ENCODE measurements around the gene MISP. TPM values are rescaled to one million over a fixed set of nuclear protein-coding genes. Genes with fewer than 3 reads are reported as not detected.

The MISP gene
- total and polyA plus RNA-seq, 2 of the 4 experiments (the other 2 are of a cell fraction) = not detected

DNA sequence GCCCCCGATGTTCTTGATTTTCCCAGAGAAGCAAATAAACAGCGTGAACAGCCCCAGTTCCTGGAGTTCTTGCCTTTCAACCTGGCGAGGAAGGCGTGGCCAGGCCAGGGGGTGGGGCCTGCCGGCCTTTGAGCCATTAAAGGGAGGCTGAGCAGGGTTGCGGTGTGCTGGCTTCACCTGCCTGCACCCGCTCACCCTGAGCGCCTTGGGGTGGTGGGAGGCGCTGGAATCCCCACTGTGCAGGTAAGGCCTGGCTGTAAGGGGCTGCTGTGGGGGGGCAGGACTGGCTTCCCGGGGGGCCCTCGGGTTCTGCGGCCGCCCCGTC, 2.7 kb upstream of the MISP start:
- 92% methylated on average over 6 of the region's 14 CpGs; no CpG with 5 or more reads in 1 of the 2 experiments for WGBS, 2 experiments (ENCODE audit: extremely low coverage in 2 of 2, insufficient read length in 1 of 2)
- POLR2A ChIA-PET (ENCODE audit: unreplicated experiment) = no interaction called here
- CTCF ChIA-PET = no interaction called here
- Histone ChIP-seq H3K14ac (replicated peaks; ENCODE audit: low read depth, low read length) (no peak overlapping the region), H2BK120ac (ENCODE audit: low read depth, low read length) (no peak overlapping the region), H4K5ac (ENCODE audit: low read depth, low read length) (no peak overlapping the region), H3K27me3 (ENCODE audit: control insufficient read depth, insufficient read depth, low read length) (no peaks in the 10 kb centered on the region), H3K4me3 (ENCODE audit: insufficient read depth, low read depth, low read length) (no peak overlapping the region), H4K20me1 (ENCODE audit: insufficient read depth, low read length) (0 out of 2 replicates have a peak, but pooled peaks cover 3% of the 10 kb centered on the region), H3K9ac (ENCODE audit: low read depth, low read length) (no peak overlapping the region), H2AK9ac (replicated peaks; ENCODE audit: low read depth, low read length, poor library complexity) (no peak overlapping the region), H3K56ac (ENCODE audit: extremely low read depth, insufficient read depth, low read length) (no peak overlapping the region), H3K9me3 (ENCODE audit: control insufficient read depth, insufficient read depth, low read length) (peaks cover 30% of the 10 kb centered on the region), H2BK20ac (ENCODE audit: low read depth, low read length) (no peak overlapping the region), H4K91ac (ENCODE audit: insufficient read depth, low read depth, low read length) (no peak overlapping the region), H2AK5ac (ENCODE audit: low read depth, low read length) (no peak overlapping the region), H3K4ac (ENCODE audit: low read depth, low read length) (no peak overlapping the region), H3K23ac (ENCODE audit: low read depth, low read length) (no peak overlapping the region), H3K4me2 (ENCODE audit: low read depth, low read length) (no peak overlapping the region), H3K27ac (ENCODE audit: insufficient read depth, low read length) (no peak overlapping the region), H2BK5ac (ENCODE audit: low read depth, low read length, poor library complexity, severe bottlenecking) (no peak overlapping the region), H4K8ac (ENCODE audit: low read depth in 2 of 2, low read length in 2 of 2) (no peak overlapping the region), H3K9me1 (ENCODE audit: insufficient read depth, low read length) (peaks cover 7% of the 10 kb centered on the region; the same call in 1 of the 2 replicates), H2BK15ac (ENCODE audit: low read depth, low read length) (no peak overlapping the region), H3K79me1 (ENCODE audit: low read depth in 1 of 2, low read length in 2 of 2) (no peaks in the 10 kb centered on the region), H3K36me3 (ENCODE audit: control insufficient read depth, insufficient read depth, low read length) (peaks cover 6% of the 10 kb centered on the region; the same call in 1 of the 2 replicates), H3K18ac (ENCODE audit: low read depth, low read length) (no peak overlapping the region), H2AFZ (replicated peaks; ENCODE audit: low read length, poor library complexity) (no peak overlapping the region), H3K4me1 (ENCODE audit: control insufficient read depth, insufficient read depth, low read length) (peaks cover 13% of the 10 kb centered on the region)
- in situ Hi-C loops (cut with MboI; ENCODE audit: low sequenced_read_pairs) (no loop called here), dilution Hi-C loops (cut with HindIII; ENCODE audit: low sequenced_read_pairs, unreplicated experiment) (no loop called here), intact Hi-C loops (cut with micrococcal nuclease) (no loop called here)
- DNase-seq (no peak), ATAC-seq (ENCODE audit: low read depth) (no peak)
- no TSS peak for BruUV-seq (replicated peaks)
- TF ChIP-seq USF2 (IDR thresholded peaks at IDR 0.05; ENCODE audit: low read depth, low read length) (no peak), RFX5 (IDR thresholded peaks at IDR 0.05; ENCODE audit: low read depth, low read length) (no peak), MXI1 (IDR thresholded peaks at IDR 0.05; ENCODE audit: borderline replicate concordance, low read depth, low read length) (no peak), BHLHE40 (IDR thresholded peaks at IDR 0.05; ENCODE audit: low read depth, low read length) (no peak), MAZ (IDR thresholded peaks at IDR 0.05; ENCODE audit: borderline replicate concordance, low read depth, low read length) (no peak)
